Measurements from ENCODE around the gene TESK1.

- TF ChIP-seq CTCF (conservative IDR thresholded peaks at IDR 0.05; ENCODE audit: low read depth, low read length) (no peak), EZH2 (IDR thresholded peaks at IDR 0.05; ENCODE audit: borderline replicate concordance, low read depth, low read length, poor library complexity, severe bottlenecking) (no peak)
Observed at GRCh38 chr9:35627575-35627974, 22.5 kb downstream of the TESK1 start.
